ENCODE measurements around the gene GPC6.

DNA sequence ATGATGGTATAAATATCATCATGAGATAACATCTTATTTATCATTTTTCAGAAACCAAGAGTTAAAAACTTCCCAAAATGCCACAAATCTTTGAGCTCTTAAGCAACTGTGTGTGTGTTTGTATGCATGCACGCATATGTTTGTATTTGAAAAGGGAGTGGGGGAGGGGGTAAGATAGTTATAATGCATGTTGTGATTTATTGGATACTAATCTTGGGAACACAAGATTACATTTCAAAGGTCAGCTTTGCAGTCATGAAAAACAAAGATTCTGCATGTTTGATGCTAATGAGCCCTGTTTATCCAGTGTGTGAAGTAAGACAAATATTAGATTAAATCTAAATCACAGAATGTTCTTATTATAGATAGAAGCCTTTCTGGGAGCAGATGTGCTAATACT is 897.0 kb downstream of the GPC6 start:
- no peak for TF ChIP-seq EZH2phosphoT487 (IDR thresholded peaks at IDR 0.05; ENCODE audit: insufficient read depth, low read depth)
- TF ChIP-seq EZH2 (IDR thresholded peaks at IDR 0.05; ENCODE audit: insufficient read depth, poor library complexity, severe bottlenecking): no peak

Data from GM23248 (cell line).